K562 (cell line): ENCODE measurements around the gene AQP4. TPM values are rescaled to one million over a fixed set of nuclear protein-coding genes. Genes with fewer than 3 reads are reported as not detected.

Source experiments
- ATAC-seq: fragments of 200-7000 bp; cut with Tn5 transposase; 3 replicates; pipeline ENCODE4 v1.9.1; 2020; ENCODE audit warnings: moderate library complexity
- BruUV-seq: library from RNA; stranded (reverse); fragments of 400-500 nt; replicated peaks from 2 replicates; lab custom pipeline; 2021; lab: Mats Ljungman, UMichigan
- CTCF ChIA-PET: fragments of 300-600 bp; formaldehyde crosslinking; extraction: SDS; loops from one replicate; lab custom pipeline; 2021; ENCODE audit warnings: low intra/inter-chr PET ratio; lab: Yijun Ruan, JAX
- POLR2A ChIA-PET: fragments of 300-600, 350-650 bp; sonication (Branson Sonifier 250); formaldehyde crosslinking; extraction: SDS; loops from one replicate; lab custom pipeline; 2021; ENCODE audit warnings: antibody characterized with exemption, inconsistent platforms; lab: Yijun Ruan, JAX
- DNase-seq, 4 experiments: peaks; one replicate each; pipeline versions ENCODE4 v3.0.0 to v3.0.0-alpha.2; 2011 to 2018; ENCODE audit warnings: low spot score in 3 of 4, mixed read lengths in 3 of 4; ENCODE audit errors: extremely low read depth in 1 of 4
- FAIRE-seq: peaks from 2 replicates; lab custom pipeline; 2011; peaks lifted over from hg19 to GRCh38; lab: Jason Lieb, UNC
- H2AFZ ChIP-seq: 2 replicates; pipeline ENCODE4 v1.6.0; 2011; ENCODE audit warnings: low read depth, low read length, control low read depth, inconsistent platforms
- H3K27ac ChIP-seq: fragments of 200-600 bp; 3 replicates; pipeline ENCODE4 v1.8.0; 2011; ENCODE audit warnings: low read depth, mild to moderate bottlenecking, control low read depth, inconsistent platforms, low read length, moderate library complexity, mixed read lengths; ENCODE audit errors: extremely low read depth
- H3K27me3 ChIP-seq, 2 experiments: fragments of 300-600 bp in 1 of 2; 2 replicates in 1 of 2; 3 replicates in 1 of 2; pipeline versions ENCODE4 v1.6.0 to v1.8.0; 2011; ENCODE audit warnings: inconsistent platforms in 2 of 2, low read length in 2 of 2, mild to moderate bottlenecking in 1 of 2, mixed read lengths in 1 of 2, moderate library complexity in 1 of 2; ENCODE audit not compliant: control insufficient read depth in 2 of 2, insufficient read depth in 2 of 2
- H3K36me3 ChIP-seq: fragments of 300-600 bp; 3 replicates; pipeline ENCODE4 v1.8.0; 2011; ENCODE audit warnings: mild to moderate bottlenecking, low read length, inconsistent platforms; ENCODE audit not compliant: control insufficient read depth, insufficient read depth
- H3K4me1 ChIP-seq, 2 experiments: fragments of 200-600 bp in 1 of 2; replicated peaks in 1 of 2; 2 replicates in 1 of 2; 3 replicates in 1 of 2; pipeline versions ENCODE4 v1.5.1 to v1.8.0; 2011; ENCODE audit warnings: inconsistent platforms in 2 of 2, low read length in 2 of 2, mild to moderate bottlenecking in 1 of 2, mixed read lengths in 1 of 2, moderate library complexity in 1 of 2; ENCODE audit not compliant: control insufficient read depth in 2 of 2, insufficient read depth in 2 of 2
- H3K4me2 ChIP-seq: 2 replicates; pipeline ENCODE4 v1.6.1; 2011; ENCODE audit warnings: low read length, control low read depth, inconsistent platforms, mixed read lengths; ENCODE audit not compliant: insufficient read depth
- H3K4me3 ChIP-seq: fragments of 200-600 bp; sonication (generic), shearing (Covaris generic); 2 replicates; pipeline ENCODE4 v1.5.1; 2016; ENCODE audit warnings: control low read depth, inconsistent platforms
- H3K79me2 ChIP-seq: fragments of 200-600 bp; 3 replicates; pipeline ENCODE4 v1.8.0; 2011; ENCODE audit warnings: low read length, inconsistent platforms; ENCODE audit not compliant: control insufficient read depth, insufficient read depth
- H3K9ac ChIP-seq, 2 experiments: 2 replicates each; pipeline versions ENCODE4 v1.6.0 to v1.6.1; 2011; ENCODE audit warnings: low read depth in 2 of 2, low read length in 2 of 2, control low read depth in 1 of 2, inconsistent platforms in 1 of 2, mild to moderate bottlenecking in 1 of 2, mixed read lengths in 1 of 2; ENCODE audit not compliant: insufficient read depth in 1 of 2
- H3K9me1 ChIP-seq: one replicate; pipeline ENCODE4 v1.6.0; 2011; ENCODE audit warnings: inconsistent platforms, mild to moderate bottlenecking, low read length, moderate library complexity; ENCODE audit not compliant: control insufficient read depth, insufficient read depth
- H3K9me3 ChIP-seq: replicated peaks from 2 replicates; pipeline ENCODE4 v1.5.1; 2011; ENCODE audit warnings: low read depth, low read length, inconsistent platforms; ENCODE audit not compliant: control insufficient read depth, insufficient read depth
- H4K20me1 ChIP-seq: replicated peaks from 2 replicates; pipeline ENCODE4 v1.6.1; 2011; ENCODE audit warnings: low read length, inconsistent platforms, mixed read lengths; ENCODE audit not compliant: control insufficient read depth, insufficient read depth
- HNRNPH1 ChIP-seq: fragments of 200-400 bp; formaldehyde crosslinking; optimal IDR thresholded peaks from 2 replicates; pipeline ENCODE3; 2017; ENCODE audit warnings: low read depth, mild to moderate bottlenecking, low read length, moderate library complexity
- NR3C1 ChIP-seq: sonication (generic); formaldehyde crosslinking; IDR thresholded peaks from 2 replicates; pipeline ENCODE4 v1.8.1; 2022; ENCODE audit warnings: missing genetic modification reagents
- SLC30A9 ChIP-seq: fragments of 250-450 bp; sonication (Bioruptor Pico); IDR thresholded peaks from 2 replicates; pipeline ENCODE4 v1.8.0; 2022; ENCODE audit warnings: mild to moderate bottlenecking, moderate library complexity
- STAT5B ChIP-seq: fragments of 250-450 bp; sonication (Bioruptor Pico); IDR thresholded peaks from 2 replicates; pipeline ENCODE4 v1.8.0; 2021; ENCODE audit warnings: mild to moderate bottlenecking, inconsistent platforms
- WGBS: fragments of 100-300 bp; shearing (Covaris generic); methylation state at CpG from one replicate; pipeline ENCODE4 v1.1.6; 2016; ENCODE audit warnings: low coverage, mixed read lengths; ENCODE audit not compliant: insufficient coverage; ENCODE audit errors: missing lambda C conversion rate; 5-methylcytosine and 5-hydroxymethylcytosine counted together
- in situ Hi-C: fragments of 300-500 bp; cut with MboI; formaldehyde crosslinking; loops from 4 replicates; pipeline ENCODE4 v1.15.0; 2018; ENCODE audit warnings: inconsistent platforms, mixed read lengths
- intact Hi-C: fragments of 100-400 bp; cut with micrococcal nuclease; formaldehyde crosslinking; loops from 2 replicates; pipeline ENCODE4 v1.14.2; 2022
- polyA plus RNA-seq, 8 experiments: library from polyadenylated mRNA; depleted of rRNA in 4 of 8; stranded (reverse) in 5 of 8; unstranded in 3 of 8; fragments of >200 nt; fragmentation: Nextera tagmentation in 2 of 8; fragmentation: Illumina TruSeq in 1 of 8; extraction: Ambion mirVana in 2 of 8; extraction: Trizol in 1 of 8; gene quantifications; 2 replicates each; pipeline versions ENCODE4 v1.2.1 to v1.2.3, GENCODE V29; 2011 to 2014; ENCODE audit warnings: inconsistent platforms in 1 of 8, missing spikeins in 1 of 8
- total RNA-seq, 7 experiments: library from RNA; depleted of rRNA in 6 of 7; stranded (reverse); fragments of >200 nt in 6 of 7; fragmentation: Illumina TruSeq in 2 of 7; extraction: Trizol in 2 of 7; gene quantifications; 2 replicates each; pipeline versions ENCODE4 v1.2.1 to v1.2.3, GENCODE V29; 2011 to 2021; ENCODE audit warnings: low replicate concordance in 1 of 7
- TF ChIP-seq, protein P1 (sequence below): IDR thresholded peaks from 2 replicates; pipeline ENCODE4 v1.6.1; 2014; ENCODE audit warnings: antibody characterized with exemption

The AQP4 gene
- total and polyA plus RNA-seq, 9 of the 15 experiments (the other 6 are each of a cell fraction or from before 2014, with no cell fraction given): 0.31 TPM; not detected in 8

DNA sequence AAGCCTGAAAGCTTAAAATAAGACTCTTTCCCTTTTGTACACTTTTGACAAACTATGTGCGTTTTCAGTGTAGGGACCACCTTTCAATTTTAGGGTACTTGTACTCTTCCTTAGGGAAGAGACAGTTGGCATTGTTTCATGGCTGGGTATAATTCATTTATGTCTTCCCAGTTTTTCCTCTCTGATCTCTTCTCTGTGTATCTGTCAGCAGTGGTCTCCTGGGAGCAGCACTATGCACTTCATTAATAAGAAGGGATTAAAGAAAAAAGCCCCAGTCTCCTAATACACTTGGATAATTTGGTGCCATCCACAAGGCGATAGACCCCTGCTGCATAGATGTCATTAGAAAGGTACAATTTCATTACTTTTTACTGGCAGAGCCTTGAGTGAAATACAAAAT is 12.1 kb downstream of the AQP4 start:
- TF ChIP-seq, protein P1, sequence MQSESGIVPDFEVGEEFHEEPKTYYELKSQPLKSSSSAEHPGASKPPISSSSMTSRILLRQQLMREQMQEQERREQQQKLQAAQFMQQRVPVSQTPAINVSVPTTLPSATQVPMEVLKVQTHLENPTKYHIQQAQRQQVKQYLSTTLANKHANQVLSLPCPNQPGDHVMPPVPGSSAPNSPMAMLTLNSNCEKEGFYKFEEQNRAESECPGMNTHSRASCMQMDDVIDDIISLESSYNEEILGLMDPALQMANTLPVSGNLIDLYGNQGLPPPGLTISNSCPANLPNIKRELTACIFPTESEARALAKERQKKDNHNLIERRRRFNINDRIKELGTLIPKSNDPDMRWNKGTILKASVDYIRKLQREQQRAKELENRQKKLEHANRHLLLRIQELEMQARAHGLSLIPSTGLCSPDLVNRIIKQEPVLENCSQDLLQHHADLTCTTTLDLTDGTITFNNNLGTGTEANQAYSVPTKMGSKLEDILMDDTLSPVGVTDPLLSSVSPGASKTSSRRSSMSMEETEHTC: no peak
- TF ChIP-seq NR3C1 (CRISPR knock-in tag) (no peak), SLC30A9 (CRISPR knock-in tag) (no peak), STAT5B (CRISPR knock-in tag) (no peak), HNRNPH1 (no peak)
- no peaks in the 10 kb centered on the region for H4K20me1 ChIP-seq
- no peak overlapping the region for H3K4me3 ChIP-seq
- POLR2A ChIA-PET: interaction anchor here (0.6 kb wide), 1 partner anchor 42 kb away, joined by 7 read pairs; no protein-coding TSS in a partner anchor
- H3K9ac ChIP-seq: no peak overlapping the region
- DNase-seq (no peak), ATAC-seq (no peak), FAIRE-seq (no peak)
- H3K36me3 ChIP-seq: no peaks in the 10 kb centered on the region
- H3K4me2 ChIP-seq: no peak overlapping the region
- in situ Hi-C loops (no loop called here), intact Hi-C loops (no loop called here)
- H3K79me2 ChIP-seq: no peaks in the 10 kb centered on the region
- 2% methylated on average over 2 of the region's 2 CpGs for WGBS
- H3K9me1 ChIP-seq: no peaks in the 10 kb centered on the region
- CTCF ChIA-PET: no interaction called here
- H3K4me1 ChIP-seq: no peaks in the 10 kb centered on the region
- H3K9me3 ChIP-seq: no peaks in the 10 kb centered on the region
- no peak overlapping the region for H2AFZ ChIP-seq
- no peak overlapping the region for H3K27ac ChIP-seq
- no TSS peak for BruUV-seq
- H3K27me3 ChIP-seq: no peaks in the 10 kb centered on the region
